Astrocyte of the cerebellum (primary cell): ENCODE data around the gene RCOR1.

Source experiments
- DNase-seq: peaks from one replicate; pipeline ENCODE4 v3.0.0-alpha.2; 2011; ENCODE audit warnings: low read depth
- H3K4me3 ChIP-seq: 2 replicates; pipeline ENCODE4 v1.5.1; 2011; ENCODE audit warnings: mild to moderate bottlenecking, low read depth, low read length, moderate library complexity
- in situ Hi-C: cut with HindIII; loops from 2 replicates; pipeline ENCODE4 v1.10.0; 2017; ENCODE audit warnings: low sequenced_read_pairs
- TF ChIP-seq, protein P1 (sequence below): IDR thresholded peaks from 2 replicates; pipeline ENCODE4 v1.5.1; 2012; ENCODE audit warnings: low read length, low read depth, moderate library complexity, mild to moderate bottlenecking; ENCODE audit errors: missing control alignments

The RCOR1 gene

GRCh38 chr14:102776761-102777710 lies 184.6 kb downstream of the RCOR1 start, which contains the start of gene TRAF3:
Gene TRAF3 (plus strand): TSS chr14:102777449. CDS start chr14:102870202, 92,753 bp downstream.
- TF ChIP-seq, protein P1, sequence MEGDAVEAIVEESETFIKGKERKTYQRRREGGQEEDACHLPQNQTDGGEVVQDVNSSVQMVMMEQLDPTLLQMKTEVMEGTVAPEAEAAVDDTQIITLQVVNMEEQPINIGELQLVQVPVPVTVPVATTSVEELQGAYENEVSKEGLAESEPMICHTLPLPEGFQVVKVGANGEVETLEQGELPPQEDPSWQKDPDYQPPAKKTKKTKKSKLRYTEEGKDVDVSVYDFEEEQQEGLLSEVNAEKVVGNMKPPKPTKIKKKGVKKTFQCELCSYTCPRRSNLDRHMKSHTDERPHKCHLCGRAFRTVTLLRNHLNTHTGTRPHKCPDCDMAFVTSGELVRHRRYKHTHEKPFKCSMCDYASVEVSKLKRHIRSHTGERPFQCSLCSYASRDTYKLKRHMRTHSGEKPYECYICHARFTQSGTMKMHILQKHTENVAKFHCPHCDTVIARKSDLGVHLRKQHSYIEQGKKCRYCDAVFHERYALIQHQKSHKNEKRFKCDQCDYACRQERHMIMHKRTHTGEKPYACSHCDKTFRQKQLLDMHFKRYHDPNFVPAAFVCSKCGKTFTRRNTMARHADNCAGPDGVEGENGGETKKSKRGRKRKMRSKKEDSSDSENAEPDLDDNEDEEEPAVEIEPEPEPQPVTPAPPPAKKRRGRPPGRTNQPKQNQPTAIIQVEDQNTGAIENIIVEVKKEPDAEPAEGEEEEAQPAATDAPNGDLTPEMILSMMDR = no peak
- H3K4me3 ChIP-seq = peak within 1 kb of the TSS; percentile 56
- peak; percentile 16 for DNase-seq
- in situ Hi-C loops = no loop called here

GRCh38 chr14:102777711-102778337 lies 185.4 kb downstream of the RCOR1 start:
- in situ Hi-C loops = no loop called here
- peak overlapping the region; percentile 56 for H3K4me3 ChIP-seq
- TF ChIP-seq, protein P1 = no peak
- no peak for DNase-seq

DNA sequence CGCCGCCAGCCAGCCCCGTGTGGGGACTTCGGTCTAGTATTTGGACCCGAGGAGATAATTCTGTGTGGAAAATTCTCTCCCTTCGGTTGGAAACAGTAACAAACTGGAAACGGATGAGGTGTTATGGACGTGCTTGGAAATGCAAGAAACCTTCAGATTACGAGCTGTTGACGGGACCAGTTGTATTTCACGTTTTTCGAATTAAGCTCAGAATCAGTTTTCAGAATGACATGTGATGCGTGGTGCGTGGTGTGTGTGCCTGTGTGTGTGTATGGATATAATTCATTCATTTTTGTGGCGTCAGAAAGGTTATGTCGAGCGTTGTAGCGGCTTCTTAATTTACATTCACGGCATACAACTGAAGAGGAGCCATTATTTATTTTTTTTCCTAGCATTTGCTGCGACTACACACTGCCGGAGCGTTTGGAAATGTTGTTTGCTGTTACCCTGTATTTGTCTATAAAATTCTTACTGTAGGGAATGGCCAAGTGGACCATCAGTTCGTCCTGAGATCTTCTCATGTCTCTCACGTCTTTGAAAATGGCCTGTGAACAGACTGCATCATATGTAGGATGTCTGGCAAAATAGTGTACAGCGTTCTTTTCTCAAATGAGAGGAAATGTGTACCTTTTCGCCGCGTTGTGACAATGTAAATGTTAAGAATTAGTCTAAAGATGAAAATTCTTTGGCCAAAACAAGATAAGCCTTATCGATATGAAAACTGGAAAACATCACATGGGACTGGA lies 186.1 kb downstream of the RCOR1 start:
- peak overlapping the region; percentile 56 for H3K4me3 ChIP-seq
- peak; percentile 8 for DNase-seq
- TF ChIP-seq, protein P1 = no peak
- in situ Hi-C loops = no loop called here

- TF ChIP-seq, protein P1 = no peak
- H3K4me3 ChIP-seq = peak overlapping the region; percentile 56
- no peak for DNase-seq
- in situ Hi-C loops = no loop called here
Observed at GRCh38 chr14:102779084-102779462, 186.6 kb downstream of the RCOR1 start.

DNA sequence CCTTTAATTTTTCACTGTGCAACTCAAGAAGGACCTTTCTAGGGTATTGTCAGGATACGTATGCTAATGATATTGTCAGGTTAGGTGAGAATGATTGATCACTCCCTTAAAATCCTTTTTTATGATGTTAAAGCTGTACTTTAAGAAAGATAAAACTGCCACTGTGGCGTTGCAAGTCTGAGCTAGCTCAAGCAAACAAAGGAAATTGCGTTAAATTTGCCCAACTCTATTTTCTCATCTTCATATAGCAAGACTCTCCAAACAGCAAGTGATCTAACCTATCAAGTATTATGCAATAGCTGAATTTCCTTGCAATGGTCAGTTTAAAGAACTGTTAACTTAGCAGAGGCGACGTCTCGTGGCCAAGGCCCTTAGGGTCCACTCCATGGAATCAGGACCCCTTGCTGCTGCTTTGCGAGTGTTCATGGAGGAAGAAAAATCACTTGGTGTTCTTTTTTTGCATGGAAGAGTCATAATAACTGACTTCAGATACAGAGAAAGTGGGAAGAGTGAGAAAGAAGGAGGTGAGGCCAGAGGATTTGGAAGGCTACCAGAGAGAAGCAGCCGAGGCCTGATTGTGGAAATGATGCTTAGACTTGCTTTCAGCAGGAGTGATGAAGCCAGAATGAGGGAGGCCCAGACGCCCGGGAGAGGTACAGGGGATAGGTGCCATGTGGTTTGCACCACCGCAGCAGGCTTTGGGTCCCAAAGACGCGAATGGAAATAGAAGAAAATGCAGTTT lies 187.3 kb downstream of the RCOR1 start:
- TF ChIP-seq, protein P1 = peak; percentile 6
- no peak overlapping the region for H3K4me3 ChIP-seq
- in situ Hi-C loops = no loop called here
- DNase-seq = no peak
